ENCODE results near the gene GRIA1.

GRIA1 gene

GRCh38 chr5:153745778-153746395 is 255.4 kb downstream of the GRIA1 start:
- no peak for DNase-seq

GRCh38 chr5:153746440-153746839 is 256.0 kb downstream of the GRIA1 start:
- no peak for DNase-seq

- DNase-seq, result no peak
Measured at GRCh38 chr5:153748823-153749222, 258.4 kb downstream of the GRIA1 start.

- DNase-seq, result no peak
Measured at GRCh38 chr5:153749960-153750359, 259.5 kb downstream of the GRIA1 start.

- DNase-seq, result no peak
Measured at GRCh38 chr5:153751251-153751650, 260.8 kb downstream of the GRIA1 start.

GRCh38 chr5:153752890-153753289 is 262.4 kb downstream of the GRIA1 start:
- DNase-seq, result no peak

- no peak for DNase-seq
Measured at GRCh38 chr5:153753645-153754432, 263.4 kb downstream of the GRIA1 start.

- no peak for DNase-seq
Measured at GRCh38 chr5:153755913-153756500, 265.5 kb downstream of the GRIA1 start.

GRCh38 chr5:153756540-153756939 is 266.1 kb downstream of the GRIA1 start:
- DNase-seq, result no peak

- DNase-seq, result no peak
Measured at GRCh38 chr5:153765987-153766386, 275.5 kb downstream of the GRIA1 start.

GRCh38 chr5:153767221-153768188 is 277.0 kb downstream of the GRIA1 start:
- no peak for DNase-seq

GRCh38 chr5:153770066-153770465 is 279.6 kb downstream of the GRIA1 start:
- no peak for DNase-seq

GRCh38 chr5:153774686-153775085 is 284.2 kb downstream of the GRIA1 start:
- no peak for DNase-seq

GRCh38 chr5:153775923-153776322 is 285.5 kb downstream of the GRIA1 start:
- DNase-seq, result no peak

- no peak for DNase-seq
Measured at GRCh38 chr5:153777681-153778581, 287.5 kb downstream of the GRIA1 start.

GRCh38 chr5:153779836-153780235 is 289.4 kb downstream of the GRIA1 start:
- no peak for DNase-seq

GRCh38 chr5:153780876-153781705 is 290.6 kb downstream of the GRIA1 start:
- DNase-seq, result no peak

GRCh38 chr5:153782589-153783361 is 292.3 kb downstream of the GRIA1 start:
- no peak for DNase-seq

GRCh38 chr5:153783362-153783658 is 292.8 kb downstream of the GRIA1 start:
- DNase-seq, result no peak

GRCh38 chr5:153784277-153784676 is 293.8 kb downstream of the GRIA1 start:
- DNase-seq, result no peak

All from activated CD8-positive, alpha-beta memory T cell treated with anti-CD3 and anti-CD28 coated beads, Interleukin-2, amount 50 U/mL, for 4 hours (primary cell).